NT2/D1 (cell line): ENCODE results near the gene SHC3.

Experiments
- DNase-seq: peaks from one replicate; pipeline ENCODE4 v3.0.0-alpha.2; 2011; ENCODE audit warnings: low read depth, low spot score
- H3K27me3 ChIP-seq: 2 replicates; pipeline ENCODE4 v1.6.0; 2011; ENCODE audit warnings: mild to moderate bottlenecking; ENCODE audit not compliant: insufficient read length, insufficient read depth
- H3K36me3 ChIP-seq: 2 replicates; pipeline ENCODE4 v1.6.1; 2011; ENCODE audit warnings: mild to moderate bottlenecking, low read length, mixed read lengths; ENCODE audit not compliant: insufficient read depth, insufficient read length
- H3K4me1 ChIP-seq: 2 replicates; pipeline ENCODE4 v1.5.1; 2011; ENCODE audit not compliant: insufficient read depth, insufficient read length
- H3K4me3 ChIP-seq: 2 replicates; pipeline ENCODE4 v1.5.1; 2011; ENCODE audit warnings: low read depth; ENCODE audit not compliant: insufficient read length
- H3K9ac ChIP-seq: 2 replicates; pipeline ENCODE4 v1.6.0; 2011; ENCODE audit warnings: low read depth; ENCODE audit not compliant: insufficient read length
- H3K9me3 ChIP-seq: 2 replicates; pipeline ENCODE4 v1.5.1; 2011; ENCODE audit warnings: mild to moderate bottlenecking, low read length; ENCODE audit not compliant: insufficient read depth
- SUZ12 ChIP-seq: IDR thresholded peaks from 2 replicates; pipeline ENCODE4 v1.6.1; 2011; ENCODE audit not compliant: insufficient read length, insufficient read depth; ENCODE audit errors: extremely low read depth
- YY1 ChIP-seq: IDR thresholded peaks from 2 replicates; pipeline ENCODE4 v1.6.1; 2011; ENCODE audit not compliant: insufficient read length, insufficient read depth
- ZNF274 ChIP-seq: IDR thresholded peaks from 2 replicates; pipeline ENCODE4 v1.6.1; 2011; ENCODE audit warnings: mild to moderate bottlenecking, low read depth, low read length

SHC3 gene

GRCh38 chr9:89154651-89155336 is 23.8 kb downstream of the SHC3 start:
- Histone ChIP-seq H3K27me3 (no peaks in the 10 kb centered on the region), H3K4me3 (no peak overlapping the region), H3K36me3 (no peaks in the 10 kb centered on the region), H3K4me1 (no peaks in the 10 kb centered on the region), H3K9me3 (no peaks in the 10 kb centered on the region), H3K9ac (no peak overlapping the region)
- DNase-seq: no peak
- TF ChIP-seq SUZ12: no peak
- no peak for TF ChIP-seq ZNF274
- TF ChIP-seq YY1: no peak

- no peak for DNase-seq
- Histone ChIP-seq H3K4me3 (no peak overlapping the region), H3K36me3 (no peaks in the 10 kb centered on the region), H3K9ac (no peak overlapping the region), H3K27me3 (no peaks in the 10 kb centered on the region), H3K4me1 (no peaks in the 10 kb centered on the region), H3K9me3 (no peaks in the 10 kb centered on the region)
- TF ChIP-seq ZNF274: no peak
- no peak for TF ChIP-seq SUZ12
- TF ChIP-seq YY1: no peak
Observed at GRCh38 chr9:89154218-89154617, 24.4 kb downstream of the SHC3 start.

GRCh38 chr9:89153232-89154017 is 25.2 kb downstream of the SHC3 start:
- H3K27me3 ChIP-seq: no peaks in the 10 kb centered on the region
- no peaks in the 10 kb centered on the region for H3K4me1 ChIP-seq
- TF ChIP-seq ZNF274: no peak
- TF ChIP-seq SUZ12: no peak
- TF ChIP-seq YY1: no peak
- no peak overlapping the region for H3K4me3 ChIP-seq
- no peaks in the 10 kb centered on the region for H3K9me3 ChIP-seq
- no peak for DNase-seq
- H3K9ac ChIP-seq: no peak overlapping the region
- H3K36me3 ChIP-seq: no peaks in the 10 kb centered on the region

- Histone ChIP-seq H3K27me3 (no peaks in the 10 kb centered on the region), H3K4me3 (no peak overlapping the region), H3K9ac (no peak overlapping the region), H3K36me3 (no peaks in the 10 kb centered on the region), H3K9me3 (no peaks in the 10 kb centered on the region), H3K4me1 (no peaks in the 10 kb centered on the region)
- DNase-seq: no peak
- TF ChIP-seq YY1: no peak
- no peak for TF ChIP-seq ZNF274
- TF ChIP-seq SUZ12: no peak
Observed at GRCh38 chr9:89149726-89150125, 28.9 kb downstream of the SHC3 start.

- Histone ChIP-seq H3K9me3 (no peaks in the 10 kb centered on the region), H3K27me3 (no peaks in the 10 kb centered on the region), H3K36me3 (no peaks in the 10 kb centered on the region), H3K4me1 (no peaks in the 10 kb centered on the region), H3K4me3 (no peak overlapping the region), H3K9ac (no peak overlapping the region)
- no peak for DNase-seq
- TF ChIP-seq ZNF274: no peak
- no peak for TF ChIP-seq YY1
- no peak for TF ChIP-seq SUZ12
Observed at GRCh38 chr9:89145097-89145496, 33.5 kb downstream of the SHC3 start.

- Histone ChIP-seq H3K36me3 (no peaks in the 10 kb centered on the region), H3K9me3 (no peaks in the 10 kb centered on the region), H3K27me3 (no peaks in the 10 kb centered on the region), H3K4me1 (no peaks in the 10 kb centered on the region), H3K9ac (no peak overlapping the region), H3K4me3 (no peak overlapping the region)
- TF ChIP-seq ZNF274 (no peak), YY1 (no peak), SUZ12 (no peak)
- peak; percentile 16 for DNase-seq
Observed at GRCh38 chr9:89144238-89144637, 34.4 kb downstream of the SHC3 start.

- no peak overlapping the region for H3K4me3 ChIP-seq
- H3K27me3 ChIP-seq: no peaks in the 10 kb centered on the region
- no peaks in the 10 kb centered on the region for H3K9me3 ChIP-seq
- no peaks in the 10 kb centered on the region for H3K4me1 ChIP-seq
- TF ChIP-seq SUZ12: no peak
- TF ChIP-seq ZNF274: no peak
- TF ChIP-seq YY1: no peak
- H3K9ac ChIP-seq: no peak overlapping the region
- no peak for DNase-seq
- no peaks in the 10 kb centered on the region for H3K36me3 ChIP-seq
Observed at GRCh38 chr9:89143266-89143665, 35.4 kb downstream of the SHC3 start.

GRCh38 chr9:89139455-89139854 is 39.2 kb downstream of the SHC3 start:
- no peak overlapping the region for H3K4me3 ChIP-seq
- no peaks in the 10 kb centered on the region for H3K36me3 ChIP-seq
- H3K9me3 ChIP-seq: peaks cover 16% of the 10 kb centered on the region
- no peak for DNase-seq
- H3K9ac ChIP-seq: no peak overlapping the region
- no peaks in the 10 kb centered on the region for H3K27me3 ChIP-seq
- H3K4me1 ChIP-seq: no peaks in the 10 kb centered on the region
- TF ChIP-seq YY1: no peak
- no peak for TF ChIP-seq SUZ12
- no peak for TF ChIP-seq ZNF274
